CD14-positive monocyte (primary cell): ENCODE data around the gene TTLL12. TPM values are rescaled to one million over a fixed set of nuclear protein-coding genes. Genes with fewer than 3 reads are reported as not detected.
A peak's percentile ranks its signal among the peaks of the same experiment; 100 is the strongest.

ENCODE experiments used
- DNase-seq, 3 donors: peaks; one replicate each; pipeline ENCODE4 v3.0.0-alpha.2; 2011 to 2022
- H2AFZ ChIP-seq: 2 replicates; pipeline ENCODE4 v1.6.0; 2012; ENCODE audit warnings: mild to moderate bottlenecking, low read depth, low read length, inconsistent platforms; ENCODE audit not compliant: insufficient read depth, poor library complexity, severe bottlenecking
- H3K27ac ChIP-seq, 2 donors: 1 replicate in 1 of 2; 2 replicates in 1 of 2; pipeline ENCODE4 v1.5.1; 2012 to 2013; ENCODE audit warnings: low read length in 2 of 2, control low read depth in 1 of 2, inconsistent platforms in 1 of 2, low read depth in 1 of 2, mild to moderate bottlenecking in 1 of 2
- H3K27me3 ChIP-seq, 2 donors: one replicate each; pipeline versions ENCODE4 v1.6.0 to v1.6.1; 2011 to 2013; ENCODE audit warnings: low read length in 2 of 2; ENCODE audit not compliant: control insufficient read depth in 2 of 2, insufficient read depth in 2 of 2
- H3K36me3 ChIP-seq, 2 donors: replicated peaks in 1 of 2; 1 replicate in 1 of 2; 2 replicates in 1 of 2; pipeline versions ENCODE4 v1.5.1 to v1.6.1; 2012 to 2013; ENCODE audit warnings: low read length in 2 of 2, control low read depth in 1 of 2, inconsistent platforms in 1 of 2, mild to moderate bottlenecking in 1 of 2; ENCODE audit not compliant: insufficient read depth in 2 of 2, control insufficient read depth in 1 of 2
- H3K4me1 ChIP-seq, 2 donors: 1 replicate in 1 of 2; 2 replicates in 1 of 2; pipeline versions ENCODE4 v1.5.1 to v1.6.1; 2012 to 2013; ENCODE audit warnings: low read length in 2 of 2, control low read depth in 1 of 2, inconsistent platforms in 1 of 2, mild to moderate bottlenecking in 1 of 2, moderate library complexity in 1 of 2; ENCODE audit not compliant: insufficient read depth in 2 of 2, control insufficient read depth in 1 of 2
- H3K4me2 ChIP-seq: replicated peaks from 2 replicates; pipeline ENCODE3; 2012; ENCODE audit warnings: low read length, moderate library complexity, mild to moderate bottlenecking; ENCODE audit not compliant: poor library complexity, severe bottlenecking; ENCODE audit errors: extremely low read depth
- H3K4me3 ChIP-seq, 3 experiments: fragments of 200-600 bp in 1 of 3; sonication (generic) in 1 of 3; replicated peaks in 1 of 3; 1 replicate in 2 of 3; 2 replicates in 1 of 3; pipeline ENCODE4 v1.5.1; 2011 to 2013; ENCODE audit warnings: low read length in 3 of 3, mild to moderate bottlenecking in 3 of 3, control low read depth in 2 of 3, low read depth in 2 of 3, inconsistent platforms in 1 of 3, moderate library complexity in 1 of 3
- H3K79me2 ChIP-seq: 2 replicates; pipeline ENCODE4 v1.6.0; 2012; ENCODE audit warnings: mild to moderate bottlenecking, control low read depth, inconsistent platforms, low read length, moderate library complexity; ENCODE audit not compliant: insufficient read depth
- H3K9ac ChIP-seq: 2 replicates; pipeline ENCODE4 v1.6.0; 2017; ENCODE audit warnings: low read length, mild to moderate bottlenecking; ENCODE audit not compliant: insufficient read depth, poor library complexity, severe bottlenecking
- H3K9me3 ChIP-seq, 2 donors: replicated peaks in 1 of 2; 1 replicate in 1 of 2; 2 replicates in 1 of 2; pipeline versions ENCODE4 v1.5.1 to v1.6.1; 2012 to 2013; ENCODE audit warnings: low read length in 2 of 2, control low read depth in 1 of 2; ENCODE audit not compliant: control insufficient read depth in 1 of 2, insufficient read depth in 1 of 2
- H4K20me1 ChIP-seq: 2 replicates; pipeline ENCODE4 v1.6.0; 2012; ENCODE audit warnings: mild to moderate bottlenecking, low read length, control low read depth, moderate library complexity; ENCODE audit not compliant: insufficient read depth
- H3K27ac Mint-ChIP-seq, 7 donors: one replicate each; pipeline ENCODE4 v1.8.0; 2020; ENCODE audit warnings: mild to moderate bottlenecking in 7 of 7, mixed read lengths in 7 of 7, moderate library complexity in 6 of 7, inconsistent platforms in 2 of 7
- H3K27me3 Mint-ChIP-seq, 3 donors: one replicate each; pipeline ENCODE4 v1.8.0; 2021 to 2022; ENCODE audit warnings: low read depth in 3 of 3, mild to moderate bottlenecking in 3 of 3, mixed read lengths in 3 of 3, moderate library complexity in 3 of 3, inconsistent platforms in 1 of 3
- H3K36me3 Mint-ChIP-seq, 2 donors: one replicate each; pipeline ENCODE4 v1.8.0; 2020; ENCODE audit warnings: mixed read lengths in 2 of 2, inconsistent platforms in 1 of 2, mild to moderate bottlenecking in 1 of 2
- H3K4me1 Mint-ChIP-seq: one replicate; pipeline ENCODE4 v1.8.0; 2020; ENCODE audit warnings: mild to moderate bottlenecking, mixed read lengths
- H3K4me3 Mint-ChIP-seq, 2 donors: one replicate each; pipeline ENCODE4 v1.8.0; 2020; ENCODE audit warnings: mild to moderate bottlenecking in 2 of 2, mixed read lengths in 2 of 2, moderate library complexity in 1 of 2
- H3K9me3 Mint-ChIP-seq, 7 donors: one replicate each; pipeline ENCODE4 v1.8.0; 2020 to 2022; ENCODE audit warnings: mixed read lengths in 7 of 7, mild to moderate bottlenecking in 6 of 7, moderate library complexity in 6 of 7, inconsistent platforms in 2 of 7
- WGBS: methylation state at CpG from one replicate; pipeline ENCODE4 v1.1.5; 2013; ENCODE audit warnings: missing lambda C conversion rate; ENCODE audit not compliant: insufficient coverage; 5-methylcytosine and 5-hydroxymethylcytosine counted together
- intact Hi-C, 2 donors: fragments of 100-400 bp; cut with micrococcal nuclease; formaldehyde crosslinking; loops; one replicate each; pipeline versions ENCODE4 v1.15.0 to v1.15.1; 2023
- polyA plus RNA-seq, 3 donors: library from polyadenylated mRNA; depleted of rRNA in 1 of 3; unstranded in 2 of 3; stranded (reverse) in 1 of 3; fragments of 300-500 nt in 2 of 3; fragments of >200 nt in 1 of 3; fragmentation: Illumina TruSeq in 2 of 3; gene quantifications; 1 replicate in 2 of 3; 2 replicates in 1 of 3; pipeline ENCODE4 v1.2.3, GENCODE V29; 2012 to 2021
- TF ChIP-seq, protein P1 (sequence below): fragments of 200-600 bp; IDR thresholded peaks from one replicate; pipeline ENCODE4 v1.8.0; 2022; ENCODE audit warnings: antibody characterized with exemption, mild to moderate bottlenecking

TTLL12 gene
- polyA plus RNA-seq, 3 donors = 9.5 to 16.6 (median 16.5) TPM

DNA sequence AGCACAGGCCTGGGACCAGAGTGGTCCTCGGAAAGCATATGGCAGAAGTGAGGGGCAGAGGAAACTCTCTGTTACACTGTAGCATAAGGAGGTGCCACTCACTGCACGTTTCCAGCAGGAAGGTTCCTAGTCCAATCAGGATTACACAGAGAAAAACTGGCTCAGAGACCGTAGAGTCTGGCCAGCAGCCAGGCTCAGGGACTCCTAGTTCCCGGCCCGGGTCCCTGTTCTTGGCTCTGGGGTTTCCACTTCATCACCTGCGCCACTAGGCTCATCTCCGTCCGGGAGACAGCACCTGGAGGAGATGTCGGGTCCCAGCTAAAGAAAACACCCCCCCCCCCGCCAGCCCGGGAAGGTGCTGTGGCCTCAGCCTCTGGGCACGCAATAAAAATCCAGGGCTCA is 1.1 kb downstream of the TTLL12 start:
- Histone ChIP-seq H2AFZ (peak overlapping the region; percentile 77), H3K4me2 (peak overlapping the region; percentile 93), H3K4me3 (peak overlapping the region in 2 of 3 experiments; percentile 60 to 80), H3K9ac (peak overlapping the region; percentile 73), H3K27ac (peak overlapping the region in 1 of 2 donors; percentile 75), H3K4me1 (peaks cover 19 to 27% of the 10 kb centered on the region in 2 donors), H3K9me3 (peaks cover 0 to under 1% of the 10 kb centered on the region in 2 donors), H3K79me2 (peaks cover 19% of the 10 kb centered on the region), H4K20me1 (no peaks in the 10 kb centered on the region), H3K27me3 (no peaks in the 10 kb centered on the region), H3K36me3 (peaks cover 10 to 21% of the 10 kb centered on the region in 2 donors)
- Mint-ChIP-seq H3K36me3 (peaks cover 8 to 17% of the 10 kb centered on the region in 2 donors), H3K9me3 (peaks cover 0 to 6% (median under 1%) of the 10 kb centered on the region in 7 donors), H3K27ac (peak overlapping the region in 2 of 7 donors; percentile 23 to 41), H3K4me1 (peaks cover 27% of the 10 kb centered on the region), H3K4me3 (peak overlapping the region; percentile 73 to 74), H3K27me3 (peaks cover 0 to 3% (median 3%) of the 10 kb centered on the region in 3 donors)
- WGBS = 41% methylated on average over 5 of the region's 12 CpGs
- DNase-seq = no peak
- TF ChIP-seq, protein P1, sequence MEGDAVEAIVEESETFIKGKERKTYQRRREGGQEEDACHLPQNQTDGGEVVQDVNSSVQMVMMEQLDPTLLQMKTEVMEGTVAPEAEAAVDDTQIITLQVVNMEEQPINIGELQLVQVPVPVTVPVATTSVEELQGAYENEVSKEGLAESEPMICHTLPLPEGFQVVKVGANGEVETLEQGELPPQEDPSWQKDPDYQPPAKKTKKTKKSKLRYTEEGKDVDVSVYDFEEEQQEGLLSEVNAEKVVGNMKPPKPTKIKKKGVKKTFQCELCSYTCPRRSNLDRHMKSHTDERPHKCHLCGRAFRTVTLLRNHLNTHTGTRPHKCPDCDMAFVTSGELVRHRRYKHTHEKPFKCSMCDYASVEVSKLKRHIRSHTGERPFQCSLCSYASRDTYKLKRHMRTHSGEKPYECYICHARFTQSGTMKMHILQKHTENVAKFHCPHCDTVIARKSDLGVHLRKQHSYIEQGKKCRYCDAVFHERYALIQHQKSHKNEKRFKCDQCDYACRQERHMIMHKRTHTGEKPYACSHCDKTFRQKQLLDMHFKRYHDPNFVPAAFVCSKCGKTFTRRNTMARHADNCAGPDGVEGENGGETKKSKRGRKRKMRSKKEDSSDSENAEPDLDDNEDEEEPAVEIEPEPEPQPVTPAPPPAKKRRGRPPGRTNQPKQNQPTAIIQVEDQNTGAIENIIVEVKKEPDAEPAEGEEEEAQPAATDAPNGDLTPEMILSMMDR = no peak
- intact Hi-C loops = loop anchor here in 1 of 2 donors (5.0 kb wide), 1 partner anchor 34 kb away; the partner anchor contains the start of gene TSPO

DNA sequence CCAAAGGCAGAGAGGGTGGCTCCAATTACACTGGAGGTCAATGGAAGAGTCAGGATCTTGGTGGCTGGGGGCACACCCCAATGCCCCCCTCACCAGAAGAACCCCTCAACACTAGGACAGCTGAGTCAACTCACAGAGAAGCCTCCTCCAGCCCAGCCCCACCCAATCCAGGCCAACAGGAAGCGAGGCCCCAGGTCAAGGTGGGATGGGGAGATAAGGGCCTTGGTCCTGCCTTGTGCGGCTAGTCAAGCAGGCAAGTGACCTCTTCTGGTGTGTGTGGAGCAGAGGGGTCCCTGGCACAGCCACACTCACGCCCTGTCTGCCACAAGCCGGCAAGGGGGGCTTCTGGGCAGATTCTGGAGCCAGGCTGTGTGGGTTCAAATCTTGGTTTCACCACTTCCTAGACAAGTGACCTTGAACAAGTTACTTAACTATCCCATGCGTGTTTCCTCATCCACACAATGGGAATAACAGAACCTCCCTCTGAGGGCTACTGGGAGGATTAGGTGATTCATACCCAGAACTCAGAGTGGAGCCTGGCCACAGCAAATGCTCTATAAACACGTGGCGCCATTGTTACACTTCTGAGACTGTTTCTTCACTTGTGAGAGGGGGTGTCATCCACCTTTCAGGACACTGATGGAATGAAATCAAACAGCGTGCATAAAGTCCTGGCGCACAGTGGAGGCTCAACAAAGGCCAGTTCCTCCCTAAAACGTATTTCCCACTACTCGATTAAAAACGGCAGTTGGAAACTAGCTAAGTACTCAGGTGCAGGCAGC is 3.2 kb downstream of the TTLL12 start:
- peaks cover 19 to 27% of the 10 kb centered on the region in 2 donors for H3K4me1 ChIP-seq
- H4K20me1 ChIP-seq = no peaks in the 10 kb centered on the region
- TF ChIP-seq, protein P1 = no peak
- no peak overlapping the region for H3K4me3 ChIP-seq
- no peaks in the 10 kb centered on the region for H3K27me3 Mint-ChIP-seq
- H3K9me3 ChIP-seq = no peaks in the 10 kb centered on the region
- H3K27me3 ChIP-seq = no peaks in the 10 kb centered on the region
- peaks cover 0 to 1% (median 0%) of the 10 kb centered on the region in 7 donors for H3K9me3 Mint-ChIP-seq
- intact Hi-C loops = no loop called here
- no peak overlapping the region for H3K27ac ChIP-seq
- H2AFZ ChIP-seq = no peak overlapping the region
- H3K36me3 Mint-ChIP-seq = peaks cover 23 to 39% of the 10 kb centered on the region in 2 donors
- peak overlapping the region in 1 of 7 donors; percentile 30 for H3K27ac Mint-ChIP-seq
- WGBS = 70% methylated on average over 7 of the region's 12 CpGs
- H3K9ac ChIP-seq = no peak overlapping the region
- H3K79me2 ChIP-seq = peaks cover 19% of the 10 kb centered on the region
- peaks cover 30 to 43% of the 10 kb centered on the region in 2 donors for H3K36me3 ChIP-seq
- peak in 1 of 3 donors; percentile 6 for DNase-seq
- H3K4me2 ChIP-seq = no peak overlapping the region
- H3K4me3 Mint-ChIP-seq = no peak overlapping the region
- H3K4me1 Mint-ChIP-seq = peaks cover 27% of the 10 kb centered on the region
